Activated CD8-positive, alpha-beta T cell treated with anti-CD3 and anti-CD28 coated beads for 36 hours (primary cell): Measurements from ENCODE around the gene TAF4. TPM values are rescaled to one million over a fixed set of nuclear protein-coding genes. Genes with fewer than 3 reads are reported as not detected.

ENCODE experiments used
- ATAC-seq: fragments of 200-7000 bp; cut with Tn5 transposase; one replicate; pipeline ENCODE4 v1.10.0; 2021; ENCODE audit warnings: mild to moderate bottlenecking, moderate library complexity
- CTCF ChIA-PET: fragments of 350-600 bp; sonication (Branson Sonifier 250); formaldehyde crosslinking; loops from one replicate; lab custom pipeline; 2021; ENCODE audit warnings: antibody characterized with exemption; lab: Charles Lee
- POLR2A ChIA-PET: fragments of 350-600 bp; sonication (Branson Sonifier 250); formaldehyde crosslinking; loops from one replicate; lab custom pipeline; 2021; ENCODE audit warnings: antibody characterized with exemption; lab: Charles Lee
- DNase-seq: peaks from one replicate; pipeline ENCODE4 v3.0.0-alpha.2; 2020
- H3K27ac Mint-ChIP-seq: one replicate; pipeline ENCODE4 v1.8.0; 2021; ENCODE audit warnings: mild to moderate bottlenecking, mixed read lengths
- H3K27me3 Mint-ChIP-seq: one replicate; pipeline ENCODE4 v1.8.0; 2021; ENCODE audit warnings: mixed read lengths
- H3K36me3 Mint-ChIP-seq: one replicate; pipeline ENCODE4 v1.8.0; 2021; ENCODE audit warnings: low read depth, mixed read lengths
- H3K4me1 Mint-ChIP-seq: one replicate; pipeline ENCODE4 v1.8.0; 2021; ENCODE audit warnings: low read depth, mixed read lengths
- H3K4me3 Mint-ChIP-seq: one replicate; pipeline ENCODE4 v1.8.0; 2021; ENCODE audit warnings: mild to moderate bottlenecking, moderate library complexity, mixed read lengths
- H3K9me3 Mint-ChIP-seq: one replicate; pipeline ENCODE4 v1.8.0; 2021; ENCODE audit warnings: mixed read lengths
- intact Hi-C: fragments of 100-400 bp; cut with micrococcal nuclease; formaldehyde crosslinking; loops from one replicate; pipeline ENCODE4 v1.10.0; 2022
- total RNA-seq, 2 experiments: library from RNA; stranded (reverse); gene quantifications; one replicate each; pipeline ENCODE4 v1.2.3, GENCODE V29; 2021
- TF ChIP-seq, protein P1 (sequence below): fragments of 200-600 bp; IDR thresholded peaks from one replicate; pipeline ENCODE4 v1.8.0; 2022; ENCODE audit warnings: antibody characterized with exemption, mild to moderate bottlenecking

The TAF4 gene, protein sequence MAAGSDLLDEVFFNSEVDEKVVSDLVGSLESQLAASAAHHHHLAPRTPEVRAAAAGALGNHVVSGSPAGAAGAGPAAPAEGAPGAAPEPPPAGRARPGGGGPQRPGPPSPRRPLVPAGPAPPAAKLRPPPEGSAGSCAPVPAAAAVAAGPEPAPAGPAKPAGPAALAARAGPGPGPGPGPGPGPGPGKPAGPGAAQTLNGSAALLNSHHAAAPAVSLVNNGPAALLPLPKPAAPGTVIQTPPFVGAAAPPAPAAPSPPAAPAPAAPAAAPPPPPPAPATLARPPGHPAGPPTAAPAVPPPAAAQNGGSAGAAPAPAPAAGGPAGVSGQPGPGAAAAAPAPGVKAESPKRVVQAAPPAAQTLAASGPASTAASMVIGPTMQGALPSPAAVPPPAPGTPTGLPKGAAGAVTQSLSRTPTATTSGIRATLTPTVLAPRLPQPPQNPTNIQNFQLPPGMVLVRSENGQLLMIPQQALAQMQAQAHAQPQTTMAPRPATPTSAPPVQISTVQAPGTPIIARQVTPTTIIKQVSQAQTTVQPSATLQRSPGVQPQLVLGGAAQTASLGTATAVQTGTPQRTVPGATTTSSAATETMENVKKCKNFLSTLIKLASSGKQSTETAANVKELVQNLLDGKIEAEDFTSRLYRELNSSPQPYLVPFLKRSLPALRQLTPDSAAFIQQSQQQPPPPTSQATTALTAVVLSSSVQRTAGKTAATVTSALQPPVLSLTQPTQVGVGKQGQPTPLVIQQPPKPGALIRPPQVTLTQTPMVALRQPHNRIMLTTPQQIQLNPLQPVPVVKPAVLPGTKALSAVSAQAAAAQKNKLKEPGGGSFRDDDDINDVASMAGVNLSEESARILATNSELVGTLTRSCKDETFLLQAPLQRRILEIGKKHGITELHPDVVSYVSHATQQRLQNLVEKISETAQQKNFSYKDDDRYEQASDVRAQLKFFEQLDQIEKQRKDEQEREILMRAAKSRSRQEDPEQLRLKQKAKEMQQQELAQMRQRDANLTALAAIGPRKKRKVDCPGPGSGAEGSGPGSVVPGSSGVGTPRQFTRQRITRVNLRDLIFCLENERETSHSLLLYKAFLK
- total RNA-seq, result 10 to 100 TPM; 14.1 to 15.9 TPM

- Mint-ChIP-seq H3K36me3 (peaks cover 5% of the 10 kb centered on the region), H3K27me3 (no peaks in the 10 kb centered on the region), H3K9me3 (no peaks in the 10 kb centered on the region), H3K4me3 (peak within 1 kb of the TSS; percentile 79), H3K27ac (peak within 1 kb of the TSS; percentile 81), H3K4me1 (peaks cover 47% of the 10 kb centered on the region)
- ChIA-PET CTCF (interaction anchor here (1.3 to 1.6 kb wide), 3 partner anchors 55 to 70 kb away, joined by 3 to 5 read pairs (median 5); partner anchors contain the start of gene LSM14B), POLR2A (interaction anchor here (0.7 to 3.2 kb wide), 13 partner anchors 26 to 109 kb away, joined by 3 to 27 read pairs (median 4); partner anchors contain the start of genes LSM14B, PSMA7 and SS18L1)
- intact Hi-C loops, result loop anchor here (5.0 kb wide), 1 partner anchor 56 kb away; the partner anchor contains the start of gene LSM14B
- peak; percentile 71 for DNase-seq
- TF ChIP-seq, protein P1, sequence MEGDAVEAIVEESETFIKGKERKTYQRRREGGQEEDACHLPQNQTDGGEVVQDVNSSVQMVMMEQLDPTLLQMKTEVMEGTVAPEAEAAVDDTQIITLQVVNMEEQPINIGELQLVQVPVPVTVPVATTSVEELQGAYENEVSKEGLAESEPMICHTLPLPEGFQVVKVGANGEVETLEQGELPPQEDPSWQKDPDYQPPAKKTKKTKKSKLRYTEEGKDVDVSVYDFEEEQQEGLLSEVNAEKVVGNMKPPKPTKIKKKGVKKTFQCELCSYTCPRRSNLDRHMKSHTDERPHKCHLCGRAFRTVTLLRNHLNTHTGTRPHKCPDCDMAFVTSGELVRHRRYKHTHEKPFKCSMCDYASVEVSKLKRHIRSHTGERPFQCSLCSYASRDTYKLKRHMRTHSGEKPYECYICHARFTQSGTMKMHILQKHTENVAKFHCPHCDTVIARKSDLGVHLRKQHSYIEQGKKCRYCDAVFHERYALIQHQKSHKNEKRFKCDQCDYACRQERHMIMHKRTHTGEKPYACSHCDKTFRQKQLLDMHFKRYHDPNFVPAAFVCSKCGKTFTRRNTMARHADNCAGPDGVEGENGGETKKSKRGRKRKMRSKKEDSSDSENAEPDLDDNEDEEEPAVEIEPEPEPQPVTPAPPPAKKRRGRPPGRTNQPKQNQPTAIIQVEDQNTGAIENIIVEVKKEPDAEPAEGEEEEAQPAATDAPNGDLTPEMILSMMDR, result no peak
- peak; percentile 80 for ATAC-seq
Observed at GRCh38 chr20:62065674-62066338, at the start of gene TAF4. TAF4 (minus strand) TSS chr20:62065881; CDS start chr20:62065810, 71 bp downstream.

GRCh38 chr20:62114894-62115293 is 49.2 kb upstream of the TAF4 start:
- H3K4me3 Mint-ChIP-seq, result no peak overlapping the region
- H3K9me3 Mint-ChIP-seq, result peaks cover 24% of the 10 kb centered on the region
- no peak overlapping the region for H3K27ac Mint-ChIP-seq
- no peaks in the 10 kb centered on the region for H3K27me3 Mint-ChIP-seq
- peaks cover 27% of the 10 kb centered on the region for H3K4me1 Mint-ChIP-seq
- ATAC-seq (no peak), DNase-seq (no peak)
- CTCF ChIA-PET, result no interaction called here
- peaks cover 7% of the 10 kb centered on the region for H3K36me3 Mint-ChIP-seq
- POLR2A ChIA-PET, result no interaction called here
- intact Hi-C loops, result no loop called here
- TF ChIP-seq, protein P1, result no peak

- Mint-ChIP-seq H3K4me3 (no peak overlapping the region), H3K27ac (no peak overlapping the region), H3K4me1 (peaks cover 6% of the 10 kb centered on the region), H3K9me3 (peaks cover 42% of the 10 kb centered on the region), H3K27me3 (no peaks in the 10 kb centered on the region), H3K36me3 (peaks cover 18% of the 10 kb centered on the region)
- DNase-seq (no peak), ATAC-seq (no peak)
- intact Hi-C loops, result no loop called here
- ChIA-PET CTCF (no interaction called here), POLR2A (no interaction called here)
- TF ChIP-seq, protein P1, result no peak
Observed at GRCh38 chr20:62112368-62112767, 46.7 kb upstream of the TAF4 start.

DNA sequence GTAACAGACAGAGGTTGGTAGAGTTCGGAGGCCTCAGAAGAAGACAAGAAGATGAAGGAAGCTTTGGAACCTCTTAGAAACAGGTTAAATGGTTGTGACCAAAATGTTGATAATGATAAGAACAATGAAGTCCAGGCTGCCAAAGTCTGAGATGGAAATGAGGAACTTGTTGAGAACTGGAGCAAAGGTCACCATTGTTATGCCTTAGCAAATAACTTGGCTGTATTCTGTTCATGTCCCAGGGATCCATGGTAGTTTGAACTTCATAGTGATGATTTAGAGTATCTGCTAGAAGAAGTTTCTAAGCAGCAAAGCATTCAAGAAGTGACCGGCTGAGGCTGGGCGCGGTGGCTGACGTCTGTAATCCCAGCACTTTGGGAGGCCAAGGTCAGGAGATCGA is 45.5 kb upstream of the TAF4 start:
- Mint-ChIP-seq H3K27me3 (no peaks in the 10 kb centered on the region), H3K4me3 (no peak overlapping the region), H3K4me1 (peaks cover 2% of the 10 kb centered on the region), H3K9me3 (peaks cover 46% of the 10 kb centered on the region), H3K27ac (no peak overlapping the region), H3K36me3 (peaks cover 23% of the 10 kb centered on the region)
- DNase-seq (no peak), ATAC-seq (no peak)
- intact Hi-C loops, result no loop called here
- CTCF ChIA-PET, result no interaction called here
- TF ChIP-seq, protein P1, result no peak
- POLR2A ChIA-PET, result interaction anchor here (0.7 kb wide), 1 partner anchor 101 kb away, joined by 4 read pairs; no protein-coding TSS in a partner anchor
